Activated CD8-positive, alpha-beta memory T cell treated with anti-CD3 and anti-CD28 coated beads, Interleukin-2, amount 50 U/mL, for 4 hours (primary cell): Measurements from ENCODE around the gene ZNF511.
A peak's percentile ranks its signal among the peaks of the same experiment; 100 is the strongest.

ENCODE experiments used
- DNase-seq: peaks from one replicate; pipeline ENCODE4 v3.0.0-alpha.2; 2020

ZNF511 gene

GRCh38 chr10:133293810-133294119, 14.9 kb upstream of the ZNF511 start:
- DNase-seq, result no peak

DNA sequence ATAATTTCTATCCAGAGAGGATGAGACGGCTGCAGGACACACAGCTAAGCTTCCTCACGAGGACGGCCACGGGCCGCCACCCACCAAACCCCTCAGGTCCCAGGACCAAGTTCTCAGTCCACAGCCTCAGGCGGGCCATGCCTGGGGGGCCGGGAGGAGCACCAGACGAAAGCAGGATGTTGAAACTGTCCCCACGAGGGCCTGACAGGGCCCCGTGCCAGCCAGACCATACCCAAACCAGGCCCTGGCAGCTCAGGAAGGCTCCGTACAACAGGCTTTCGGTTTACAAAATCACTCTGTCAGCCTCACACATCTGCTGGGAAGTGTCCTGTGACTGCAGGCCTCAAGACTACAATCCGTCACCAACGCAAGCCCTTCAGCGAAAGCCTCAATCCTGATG, 14.5 kb upstream of the ZNF511 start:
- DNase-seq, result no peak

- no peak for DNase-seq
Measured at GRCh38 chr10:133295426-133296320, 13.0 kb upstream of the ZNF511 start.

DNA sequence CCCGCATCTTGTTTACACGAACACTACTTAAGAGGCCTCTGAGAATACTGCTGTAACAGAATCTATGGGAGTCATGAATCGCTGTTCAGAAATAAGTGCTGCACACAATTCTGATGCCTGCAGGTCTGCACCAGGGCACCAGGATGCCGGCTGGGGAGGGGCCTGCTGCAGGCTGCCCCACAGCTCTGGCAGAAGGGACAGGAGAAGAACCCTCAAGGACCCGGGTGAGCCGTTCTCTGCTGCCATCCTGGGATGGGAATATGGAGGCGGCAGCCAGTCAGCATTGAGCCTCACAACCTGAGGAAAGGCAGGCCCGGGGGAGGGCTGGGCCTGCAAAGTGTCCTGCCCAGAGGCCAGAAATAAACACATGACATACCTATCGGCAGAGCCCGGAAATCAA, 11.2 kb upstream of the ZNF511 start:
- no peak for DNase-seq

GRCh38 chr10:133298466-133298865, 10.2 kb upstream of the ZNF511 start:
- DNase-seq, result no peak

DNA sequence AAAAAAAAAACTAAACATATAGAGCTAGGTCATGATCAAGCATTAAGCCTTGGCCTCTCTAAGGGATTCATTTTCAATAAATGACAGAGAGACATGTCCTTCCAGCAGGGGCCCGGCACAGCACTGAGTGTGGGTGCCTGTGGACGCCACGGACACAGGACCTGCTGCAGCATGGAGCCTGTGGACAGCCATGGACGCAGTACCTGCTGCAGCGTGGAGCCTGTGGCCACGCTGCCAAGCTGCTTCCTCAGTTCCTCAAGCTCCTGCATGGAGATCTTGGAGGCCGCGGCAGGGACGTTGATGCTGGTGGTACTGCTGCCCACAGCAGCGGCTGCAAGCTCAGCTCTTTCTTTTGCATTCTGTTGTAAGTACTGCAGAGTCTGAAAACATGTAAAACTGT, 9.5 kb upstream of the ZNF511 start:
- no peak for DNase-seq

GRCh38 chr10:133299738-133300137, 9.0 kb upstream of the ZNF511 start:
- DNase-seq, result no peak

- DNase-seq, result no peak
Measured at GRCh38 chr10:133302230-133302629, 6.5 kb upstream of the ZNF511 start.

- no peak for DNase-seq
Measured at GRCh38 chr10:133303206-133303605, 5.5 kb upstream of the ZNF511 start.

- no peak for DNase-seq
Measured at GRCh38 chr10:133306097-133306476, 2.6 kb upstream of the ZNF511 start.

GRCh38 chr10:133306941-133307379, 1.8 kb upstream of the ZNF511 start:
- DNase-seq, result no peak

DNA sequence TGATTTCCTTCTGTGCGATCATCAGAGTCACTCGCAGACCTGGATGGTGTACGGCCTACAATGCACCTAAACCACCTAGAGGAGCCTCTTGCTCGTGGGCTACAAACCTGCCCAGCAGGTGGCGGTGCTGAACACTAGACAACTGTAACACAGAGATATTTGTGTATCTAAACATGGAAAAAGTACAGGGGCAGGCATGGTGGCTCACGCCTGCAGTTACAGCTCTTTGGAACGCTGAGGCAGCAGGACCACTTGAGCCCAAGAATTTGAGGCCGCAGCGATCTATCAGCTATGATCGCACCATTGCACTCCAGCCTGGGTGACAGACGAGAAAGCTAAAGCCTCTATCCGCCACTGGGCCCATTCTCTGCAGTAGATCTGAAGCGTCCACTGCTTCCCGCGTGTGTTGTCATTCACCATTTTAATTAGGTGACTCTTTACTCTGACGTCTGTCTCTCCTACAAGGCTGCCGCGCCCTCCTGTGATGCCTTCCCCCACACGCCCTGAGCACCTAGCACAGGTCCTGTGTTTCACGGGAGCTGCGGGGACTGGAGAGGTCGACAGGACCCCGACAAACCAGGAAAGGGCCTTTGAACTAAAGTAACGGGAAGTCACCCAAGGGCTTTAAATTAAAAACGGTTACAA, 816 bp upstream of the ZNF511 start:
- DNase-seq, result peak; percentile 89

GRCh38 chr10:133309100-133309719, 496 bp downstream of the ZNF511 start:
- peak; percentile 94 for DNase-seq

DNA sequence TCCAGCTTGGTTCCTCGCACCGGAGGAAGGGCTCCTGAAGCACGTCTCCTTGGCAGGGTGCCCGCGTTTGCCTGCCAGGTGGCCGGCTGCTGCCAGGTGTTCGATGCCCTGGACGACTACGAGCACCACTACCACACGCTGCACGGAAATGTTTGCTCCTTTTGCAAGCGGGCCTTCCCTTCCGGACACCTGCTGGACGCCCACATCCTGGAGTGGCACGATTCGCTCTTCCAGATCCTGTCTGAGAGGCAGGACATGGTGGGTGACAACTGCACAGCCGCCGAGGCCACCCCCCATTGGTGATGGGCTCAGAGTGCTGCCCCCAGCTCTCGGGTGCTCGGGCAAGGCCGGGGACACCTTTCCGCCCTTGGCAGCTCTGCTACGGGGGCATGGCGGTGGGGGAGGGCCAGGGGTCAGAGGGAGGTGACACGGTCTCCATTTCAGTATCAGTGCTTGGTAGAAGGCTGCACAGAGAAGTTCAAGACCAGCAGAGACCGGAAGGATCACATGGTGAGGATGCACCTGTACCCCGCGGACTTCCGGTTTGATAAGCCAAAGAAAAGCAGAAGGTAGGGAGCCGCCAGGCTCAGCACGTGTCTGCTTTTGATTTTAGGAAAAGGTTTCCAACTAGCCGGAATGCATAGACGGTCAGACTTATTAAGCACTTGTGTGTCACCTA, 1.1 kb downstream of the ZNF511 start:
- no peak for DNase-seq

GRCh38 chr10:133310399-133310755, 1.7 kb downstream of the ZNF511 start:
- no peak for DNase-seq

- DNase-seq, result no peak
Measured at GRCh38 chr10:133310789-133311188, 2.1 kb downstream of the ZNF511 start.

DNA sequence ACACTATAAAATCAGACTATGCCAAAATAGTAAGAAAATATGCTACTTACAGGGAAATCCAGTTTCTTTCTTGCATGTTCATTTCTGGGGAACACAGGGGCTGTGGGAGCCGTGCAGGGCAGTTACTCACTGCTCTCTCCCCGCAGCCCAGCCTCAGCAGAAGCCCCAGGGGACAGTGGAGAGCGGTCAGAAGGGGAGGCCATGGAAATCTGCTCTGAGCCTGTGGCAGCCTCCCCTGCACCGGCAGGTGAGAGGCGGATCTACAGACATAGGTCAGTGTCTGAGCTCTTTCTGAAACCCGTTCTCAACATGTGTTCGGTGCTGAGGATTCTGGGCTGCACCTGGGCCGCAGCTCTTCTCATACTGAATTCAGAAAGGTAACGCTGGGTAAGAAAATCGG, 2.9 kb downstream of the ZNF511 start:
- no peak for DNase-seq

DNA sequence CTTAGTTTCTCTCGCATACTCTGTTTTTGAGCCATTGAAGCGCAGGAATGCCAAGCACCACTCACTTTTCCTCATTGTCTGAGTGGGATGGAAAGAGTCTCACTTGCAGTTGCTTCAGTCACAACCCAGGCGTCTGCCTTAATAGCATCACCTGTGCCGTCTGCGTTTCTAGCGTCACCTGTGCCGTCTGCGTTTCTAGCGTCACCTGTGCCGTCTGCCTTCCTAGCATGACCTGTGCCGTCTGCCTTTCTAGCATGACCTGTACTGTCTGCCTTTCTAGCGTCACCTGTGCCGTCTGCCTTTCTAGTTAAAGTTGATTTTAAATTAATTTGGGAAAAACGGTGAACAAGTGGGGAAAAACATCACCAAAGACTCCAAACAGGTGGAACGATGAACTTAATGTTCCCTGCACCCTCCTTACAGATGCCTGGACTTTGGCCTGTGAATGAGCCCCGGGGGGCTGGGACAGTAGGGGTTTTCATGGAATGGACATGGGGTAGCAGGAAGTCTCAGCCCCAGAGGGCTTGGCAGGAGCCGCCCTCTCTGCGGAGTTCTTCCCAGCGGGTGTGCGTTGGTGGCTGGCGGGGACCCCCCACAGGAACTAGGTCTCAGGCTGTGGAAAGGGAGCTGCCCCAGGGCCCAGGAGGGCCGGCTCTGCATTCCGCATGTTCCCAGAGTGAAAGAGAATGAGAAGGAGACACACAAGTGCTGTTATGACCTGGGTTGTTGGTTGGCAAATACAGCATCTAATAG, 3.5 kb downstream of the ZNF511 start:
- DNase-seq, result no peak

DNA sequence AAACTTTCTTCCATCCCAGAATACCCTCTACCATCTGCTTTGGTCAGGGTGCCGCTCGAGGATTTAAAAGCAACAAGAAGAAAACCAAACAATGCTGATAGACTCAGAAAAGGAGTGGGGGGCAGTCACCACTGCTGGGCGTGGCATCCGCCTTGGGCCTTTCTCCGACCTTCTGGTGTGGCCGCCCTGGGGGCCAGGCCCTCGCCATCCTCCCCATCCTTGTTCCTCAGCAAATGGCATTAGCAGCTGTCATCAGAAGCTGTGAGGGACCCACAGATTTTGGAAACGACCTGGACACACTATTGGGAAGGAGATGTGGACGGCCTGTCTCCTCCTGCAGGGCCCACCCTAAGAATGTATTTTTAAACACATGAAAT, 4.0 kb downstream of the ZNF511 start:
- no peak for DNase-seq

DNA sequence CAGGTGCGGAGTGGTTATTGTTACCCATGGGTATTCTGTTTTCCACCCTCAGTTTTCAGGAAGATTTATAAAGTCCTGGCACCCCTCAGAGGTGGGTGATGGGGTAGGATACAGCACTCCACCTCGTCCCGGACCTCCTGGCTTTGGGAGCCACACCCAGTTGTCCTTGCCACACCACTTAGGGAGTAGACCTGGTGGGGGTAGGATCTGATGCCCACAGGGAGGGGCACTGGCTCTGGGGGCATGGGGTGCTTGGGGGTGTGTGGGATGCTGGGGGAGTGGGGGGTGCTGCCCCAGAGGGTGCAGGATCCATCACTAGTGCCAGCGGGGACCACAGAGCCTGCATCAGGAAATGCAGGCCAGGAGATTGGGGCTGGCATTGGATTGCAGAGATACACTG, 4.5 kb downstream of the ZNF511 start:
- no peak for DNase-seq

GRCh38 chr10:133314911-133315310, 6.2 kb downstream of the ZNF511 start:
- no peak for DNase-seq

GRCh38 chr10:133315847-133316246, 7.1 kb downstream of the ZNF511 start:
- no peak for DNase-seq

DNA sequence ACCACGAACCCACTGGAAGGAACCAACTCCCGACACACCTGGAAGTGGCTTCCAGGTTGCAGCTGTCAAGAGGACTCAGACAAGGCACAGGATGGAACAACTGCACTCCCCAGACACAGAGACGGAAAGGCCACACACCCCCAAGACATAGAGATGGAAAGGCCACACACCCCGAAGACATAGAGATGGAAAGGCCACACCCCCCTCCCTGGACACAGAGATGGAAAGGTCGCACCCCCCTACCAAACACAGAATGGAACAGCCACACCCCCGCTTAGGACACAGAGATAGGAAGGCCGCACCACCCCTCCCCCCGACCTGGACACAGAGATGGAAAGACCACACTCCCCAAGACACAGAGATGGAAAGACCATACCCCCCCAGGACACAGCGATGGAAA, 7.6 kb downstream of the ZNF511 start:
- DNase-seq, result no peak
